ENCODE measurements around the gene UTF1.

Gene UTF1

DNA sequence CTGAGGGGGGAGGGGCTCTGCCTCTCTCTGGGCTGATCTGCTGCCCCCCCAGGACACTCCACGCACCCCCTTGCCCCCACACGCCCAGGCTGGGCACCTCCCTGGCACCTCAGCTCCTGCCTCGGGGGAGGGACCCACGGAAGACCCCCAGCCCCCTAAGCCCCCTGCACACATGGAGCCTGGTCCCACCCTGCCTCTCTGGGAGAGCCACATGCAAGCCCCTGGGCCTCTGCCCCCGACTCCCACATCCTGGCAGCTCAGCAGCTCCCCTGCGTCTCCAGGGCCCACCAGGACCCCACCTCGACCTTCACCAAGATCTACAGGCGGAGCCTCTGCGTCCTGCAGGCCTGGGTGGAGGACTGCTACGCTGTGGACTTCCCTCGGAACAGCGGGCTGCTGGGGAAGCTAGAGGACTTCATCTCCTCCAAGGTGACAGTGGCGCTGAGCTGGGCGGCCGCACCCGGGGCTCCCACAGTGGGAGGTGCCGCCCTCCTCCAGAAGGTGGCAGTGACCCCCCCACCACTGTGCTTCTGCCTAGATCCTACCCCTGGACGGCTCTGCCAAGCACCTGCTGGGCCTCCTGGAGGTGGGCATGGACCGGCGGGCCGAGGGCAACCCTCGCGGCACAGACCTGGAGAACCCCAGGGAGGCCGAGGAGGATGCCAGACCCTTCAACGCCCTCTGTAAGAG, 18.7 kb upstream of the UTF1 start:
- TF ChIP-seq SIN3A (IDR thresholded peaks at IDR 0.05; ENCODE audit: borderline replicate concordance, insufficient read depth, low read length) (no peak), TAF1 (IDR thresholded peaks at IDR 0.05; ENCODE audit: borderline replicate concordance, insufficient read depth, low read length) (no peak), POLR2AphosphoS5 (IDR thresholded peaks at IDR 0.05; ENCODE audit: low read depth, low read length) (no peak), FOXP2 (optimal IDR thresholded peaks at IDR 0.05; ENCODE audit: borderline replicate concordance, extremely low read depth, extremely low read length, insufficient read depth) (no peak)
- TF ChIP-seq, protein P1, sequence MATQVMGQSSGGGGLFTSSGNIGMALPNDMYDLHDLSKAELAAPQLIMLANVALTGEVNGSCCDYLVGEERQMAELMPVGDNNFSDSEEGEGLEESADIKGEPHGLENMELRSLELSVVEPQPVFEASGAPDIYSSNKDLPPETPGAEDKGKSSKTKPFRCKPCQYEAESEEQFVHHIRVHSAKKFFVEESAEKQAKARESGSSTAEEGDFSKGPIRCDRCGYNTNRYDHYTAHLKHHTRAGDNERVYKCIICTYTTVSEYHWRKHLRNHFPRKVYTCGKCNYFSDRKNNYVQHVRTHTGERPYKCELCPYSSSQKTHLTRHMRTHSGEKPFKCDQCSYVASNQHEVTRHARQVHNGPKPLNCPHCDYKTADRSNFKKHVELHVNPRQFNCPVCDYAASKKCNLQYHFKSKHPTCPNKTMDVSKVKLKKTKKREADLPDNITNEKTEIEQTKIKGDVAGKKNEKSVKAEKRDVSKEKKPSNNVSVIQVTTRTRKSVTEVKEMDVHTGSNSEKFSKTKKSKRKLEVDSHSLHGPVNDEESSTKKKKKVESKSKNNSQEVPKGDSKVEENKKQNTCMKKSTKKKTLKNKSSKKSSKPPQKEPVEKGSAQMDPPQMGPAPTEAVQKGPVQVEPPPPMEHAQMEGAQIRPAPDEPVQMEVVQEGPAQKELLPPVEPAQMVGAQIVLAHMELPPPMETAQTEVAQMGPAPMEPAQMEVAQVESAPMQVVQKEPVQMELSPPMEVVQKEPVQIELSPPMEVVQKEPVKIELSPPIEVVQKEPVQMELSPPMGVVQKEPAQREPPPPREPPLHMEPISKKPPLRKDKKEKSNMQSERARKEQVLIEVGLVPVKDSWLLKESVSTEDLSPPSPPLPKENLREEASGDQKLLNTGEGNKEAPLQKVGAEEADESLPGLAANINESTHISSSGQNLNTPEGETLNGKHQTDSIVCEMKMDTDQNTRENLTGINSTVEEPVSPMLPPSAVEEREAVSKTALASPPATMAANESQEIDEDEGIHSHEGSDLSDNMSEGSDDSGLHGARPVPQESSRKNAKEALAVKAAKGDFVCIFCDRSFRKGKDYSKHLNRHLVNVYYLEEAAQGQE (IDR thresholded peaks at IDR 0.05; ENCODE audit: insufficient read depth in 1 of 2, low read depth in 2 of 2, low read length in 2 of 2) = no peak

DNA sequence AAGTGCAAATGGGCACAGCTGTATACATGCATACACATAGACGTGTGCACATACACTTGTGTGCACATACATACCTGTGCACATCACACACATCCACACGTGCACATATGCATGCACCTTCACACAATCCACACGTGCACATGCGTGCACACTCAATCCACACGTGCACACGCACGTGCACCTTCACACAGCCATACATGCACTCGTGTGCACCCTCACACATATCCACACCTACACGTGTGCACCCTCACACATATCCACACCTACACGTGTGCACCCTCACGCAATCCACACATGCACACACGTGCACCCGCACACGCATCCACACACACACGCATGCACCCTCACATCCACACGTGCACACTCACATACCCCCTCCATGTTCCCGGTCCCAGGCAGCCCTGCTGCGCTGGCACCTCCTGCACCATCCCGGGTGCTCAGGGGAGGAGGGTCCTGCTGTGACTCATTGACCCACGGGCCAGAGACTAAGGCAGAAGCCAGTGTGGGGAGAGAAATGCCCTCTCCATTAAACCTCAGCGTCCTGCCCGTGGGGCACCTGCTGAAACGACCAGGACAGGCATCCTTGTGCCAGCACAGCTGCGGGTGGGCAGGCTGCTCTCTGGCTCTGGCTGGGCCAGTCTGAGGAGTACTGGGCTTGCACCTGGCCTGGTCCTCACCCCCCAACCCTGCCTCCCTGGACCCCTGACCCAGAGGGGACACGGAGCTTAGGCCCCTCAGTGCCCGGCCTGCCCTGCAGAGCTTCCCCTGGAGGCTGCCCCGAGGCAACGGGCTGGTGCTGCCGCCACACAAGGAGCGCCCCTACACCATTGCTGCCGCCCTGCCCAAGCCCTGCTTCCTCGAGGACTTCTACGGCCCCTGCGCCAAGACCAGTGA, 17.8 kb upstream of the UTF1 start:
- TF ChIP-seq POLR2AphosphoS5 (IDR thresholded peaks at IDR 0.05; ENCODE audit: low read depth, low read length) = no peak
- TF ChIP-seq TAF1 (IDR thresholded peaks at IDR 0.05; ENCODE audit: borderline replicate concordance, insufficient read depth, low read length) = no peak
- no peak for TF ChIP-seq SIN3A (IDR thresholded peaks at IDR 0.05; ENCODE audit: borderline replicate concordance, insufficient read depth, low read length)
- TF ChIP-seq, protein P1 (IDR thresholded peaks at IDR 0.05; ENCODE audit: insufficient read depth in 1 of 2, low read depth in 2 of 2, low read length in 2 of 2) = no peak
- TF ChIP-seq FOXP2 (optimal IDR thresholded peaks at IDR 0.05; ENCODE audit: borderline replicate concordance, extremely low read depth, extremely low read length, insufficient read depth) = no peak

DNA sequence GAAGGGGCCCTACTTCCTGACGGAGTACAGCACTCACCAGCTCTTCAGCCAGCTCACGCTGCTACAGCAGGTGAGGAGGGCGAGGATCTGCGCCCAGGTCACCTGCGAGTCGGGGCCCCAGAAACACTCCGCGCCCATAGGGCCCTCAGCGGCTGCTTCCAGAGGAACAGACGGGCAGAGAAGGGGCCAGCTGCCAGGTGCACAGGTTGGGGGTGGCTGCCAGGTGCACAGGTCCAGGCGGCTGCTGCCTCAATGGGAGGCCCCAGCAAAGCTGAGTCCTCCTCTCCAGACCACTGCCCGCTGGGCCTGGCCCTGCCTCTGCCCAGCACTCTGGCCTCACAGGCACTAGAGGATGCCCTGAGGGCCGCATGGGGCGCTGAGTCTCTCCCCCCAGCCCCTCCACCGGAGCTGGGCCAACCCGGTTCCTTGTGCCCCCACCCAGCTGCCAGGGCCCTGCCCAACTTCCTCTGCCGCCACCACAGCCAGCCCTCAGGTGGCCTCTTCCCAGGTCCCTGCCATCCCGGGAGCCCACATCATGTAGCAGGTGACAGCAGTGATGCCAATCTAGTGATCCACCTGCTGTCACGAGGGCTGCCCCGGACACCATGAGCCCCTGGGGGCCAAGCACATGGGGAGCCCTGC, 17.0 kb upstream of the UTF1 start:
- no peak for TF ChIP-seq TAF1 (IDR thresholded peaks at IDR 0.05; ENCODE audit: borderline replicate concordance, insufficient read depth, low read length)
- TF ChIP-seq POLR2AphosphoS5 (IDR thresholded peaks at IDR 0.05; ENCODE audit: low read depth, low read length) = no peak
- no peak for TF ChIP-seq SIN3A (IDR thresholded peaks at IDR 0.05; ENCODE audit: borderline replicate concordance, insufficient read depth, low read length)
- no peak for TF ChIP-seq FOXP2 (optimal IDR thresholded peaks at IDR 0.05; ENCODE audit: borderline replicate concordance, extremely low read depth, extremely low read length, insufficient read depth)
- TF ChIP-seq, protein P1 (IDR thresholded peaks at IDR 0.05; ENCODE audit: insufficient read depth in 1 of 2, low read depth in 2 of 2, low read length in 2 of 2) = no peak

DNA sequence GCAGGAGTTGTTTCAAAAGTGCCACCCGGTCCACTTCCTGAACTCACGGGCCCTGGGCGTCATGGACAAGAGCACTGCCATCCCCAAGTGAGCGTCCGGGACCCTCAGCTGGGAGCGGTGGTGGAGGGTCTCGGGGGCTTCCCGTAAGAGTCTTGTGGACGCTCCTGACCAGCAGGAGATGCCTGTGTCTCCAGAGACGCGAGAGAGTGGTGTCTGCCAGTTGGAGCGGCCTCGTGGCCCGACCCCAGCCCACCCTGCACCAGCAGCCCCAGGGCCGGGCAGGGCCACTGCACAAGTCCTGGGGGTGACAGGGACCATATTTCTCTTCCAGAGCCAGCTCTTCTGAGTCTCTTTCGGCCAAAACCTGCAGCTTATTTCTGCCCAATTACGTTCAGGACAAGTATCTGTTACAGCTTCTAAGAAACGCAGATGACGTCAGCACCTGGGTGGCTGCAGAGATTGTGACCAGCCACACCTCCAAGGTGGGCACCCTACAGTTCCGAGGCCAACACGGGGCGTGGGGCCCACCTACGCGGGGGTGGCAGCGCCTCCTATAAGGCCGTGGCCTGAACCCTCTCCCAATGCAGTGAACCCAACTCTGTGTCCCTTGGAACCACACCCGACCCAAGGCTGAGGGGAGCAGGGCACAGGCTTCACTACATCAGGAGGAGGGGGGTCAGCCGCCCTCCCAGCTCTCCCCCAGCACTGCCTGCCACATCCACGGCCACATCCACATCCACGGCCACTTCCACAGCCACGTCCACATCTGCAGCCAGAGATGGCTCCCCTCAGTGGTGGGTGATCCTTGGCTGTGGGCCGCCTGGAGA, 16.2 kb upstream of the UTF1 start:
- TF ChIP-seq SIN3A (IDR thresholded peaks at IDR 0.05; ENCODE audit: borderline replicate concordance, insufficient read depth, low read length) (no peak), TAF1 (IDR thresholded peaks at IDR 0.05; ENCODE audit: borderline replicate concordance, insufficient read depth, low read length) (no peak)
- TF ChIP-seq, protein P1 (IDR thresholded peaks at IDR 0.05; ENCODE audit: insufficient read depth in 1 of 2, low read depth in 2 of 2, low read length in 2 of 2) = no peak
